ENCODE results near the gene RAB31. TPM values are rescaled to one million over a fixed set of nuclear protein-coding genes. Genes with fewer than 3 reads are reported as not detected.

Gene RAB31
- total and polyA plus RNA-seq, 5 donors from 2014 or later, result 0.78 to 5.8 (median 1.3) TPM

DNA sequence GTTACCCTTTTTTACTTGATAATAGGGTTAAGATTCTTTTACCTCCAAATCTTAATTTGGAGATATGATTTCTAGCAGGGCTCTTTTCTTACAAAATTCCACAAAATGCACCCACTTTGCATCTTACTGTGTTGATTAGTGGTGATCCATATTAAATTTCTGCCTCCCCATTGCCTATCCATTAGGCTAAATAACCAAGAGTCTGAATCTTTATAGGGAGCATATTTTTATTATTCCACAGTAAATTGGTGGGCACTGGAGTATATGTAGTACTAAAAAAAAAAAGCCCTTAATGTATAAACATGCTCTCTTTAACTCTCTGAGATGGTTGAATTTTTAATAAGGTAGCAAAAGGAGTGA is 169.5 kb downstream of the RAB31 start:
- Histone ChIP-seq H3K27me3 (ENCODE audit: control insufficient read depth, insufficient read depth, low read length) (no peaks in the 10 kb centered on the region), H3K4me3 (ENCODE audit: low read depth, low read length) (no peak overlapping the region), H3K4me1 (ENCODE audit: control insufficient read depth, insufficient read depth, low read length, poor library complexity, severe bottlenecking) (no peaks in the 10 kb centered on the region), H3K36me3 (ENCODE audit: control insufficient read depth, insufficient read depth, low read length) (no peaks in the 10 kb centered on the region), H3K9me3 (ENCODE audit: control insufficient read depth in 2 of 2, low read length in 2 of 2) (no peaks in the 10 kb centered on the region), H3K27ac (ENCODE audit: insufficient read depth, low read length, poor library complexity, severe bottlenecking) (no peak overlapping the region)
- Mint-ChIP-seq H3K4me3 (no peak overlapping the region), H3K27me3 (peaks cover 9% of the 10 kb centered on the region), H3K27ac (no peak overlapping the region), H3K4me1 (peaks cover 0 to 5% (median 0%) of the 10 kb centered on the region in 4 donors), H3K36me3 (no peaks in the 10 kb centered on the region), H3K9me3 (no peaks in the 10 kb centered on the region)
- no peak for DNase-seq
- no peak for ATAC-seq (ENCODE audit: low read depth in 2 of 2)

DNA sequence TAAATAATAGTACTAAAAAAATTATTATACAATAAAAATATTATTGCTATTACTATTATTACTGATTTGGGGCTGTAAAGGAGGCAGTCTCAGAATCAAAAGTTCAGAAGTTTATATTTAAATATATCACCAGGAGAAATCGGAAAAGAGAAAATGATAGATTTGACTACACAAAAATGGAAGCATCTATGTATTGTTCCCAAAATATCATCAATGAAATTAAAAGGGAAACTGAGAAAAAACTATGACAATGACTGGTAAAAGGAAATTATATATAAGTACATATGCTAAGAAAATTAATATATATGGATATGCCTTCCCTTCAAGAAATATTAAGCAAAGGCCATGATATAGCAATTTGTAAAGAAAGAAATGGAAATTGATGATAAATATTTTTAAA is 170.0 kb downstream of the RAB31 start:
- Histone ChIP-seq H3K4me1 (ENCODE audit: control insufficient read depth, insufficient read depth, low read length, poor library complexity, severe bottlenecking) (no peaks in the 10 kb centered on the region), H3K4me3 (ENCODE audit: low read depth, low read length) (no peak overlapping the region), H3K27ac (ENCODE audit: insufficient read depth, low read length, poor library complexity, severe bottlenecking) (no peak overlapping the region), H3K9me3 (ENCODE audit: control insufficient read depth in 2 of 2, low read length in 2 of 2) (no peaks in the 10 kb centered on the region), H3K36me3 (ENCODE audit: control insufficient read depth, insufficient read depth, low read length) (no peaks in the 10 kb centered on the region), H3K27me3 (ENCODE audit: control insufficient read depth, insufficient read depth, low read length) (no peaks in the 10 kb centered on the region)
- ATAC-seq (ENCODE audit: low read depth in 2 of 2) (no peak), DNase-seq (no peak)
- no peak overlapping the region for H3K27ac Mint-ChIP-seq
- no peak overlapping the region for H3K4me3 Mint-ChIP-seq
- no peaks in the 10 kb centered on the region for H3K9me3 Mint-ChIP-seq
- peaks cover 0 to 5% (median 0%) of the 10 kb centered on the region in 4 donors for H3K4me1 Mint-ChIP-seq
- H3K27me3 Mint-ChIP-seq, result peaks cover 9% of the 10 kb centered on the region
- no peaks in the 10 kb centered on the region for H3K36me3 Mint-ChIP-seq

DNA sequence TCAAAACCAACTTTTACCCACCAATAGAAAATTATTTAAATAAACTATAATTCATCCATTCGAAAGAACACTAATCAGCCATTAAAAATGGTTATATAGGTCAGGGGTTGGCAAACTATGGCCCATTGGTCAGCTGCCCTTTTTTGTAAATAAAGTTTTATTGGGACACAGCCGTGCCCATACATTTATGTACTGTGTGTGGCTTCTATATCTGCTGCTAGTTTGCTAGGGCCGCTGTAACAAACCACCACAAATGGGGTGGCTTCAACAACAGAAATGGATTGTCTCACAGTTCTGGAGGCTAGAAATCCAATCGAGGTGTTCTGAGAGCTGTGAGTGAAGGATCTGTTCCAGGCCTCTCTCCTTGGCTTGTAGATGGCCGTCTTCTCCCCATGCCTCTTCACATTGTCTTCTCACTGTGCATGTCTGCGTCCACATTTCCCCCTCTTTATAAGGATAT is 170.7 kb downstream of the RAB31 start:
- H3K4me1 ChIP-seq (ENCODE audit: control insufficient read depth, insufficient read depth, low read length, poor library complexity, severe bottlenecking), result no peaks in the 10 kb centered on the region
- no peak overlapping the region for H3K4me3 Mint-ChIP-seq
- peaks cover 0 to 5% (median 0%) of the 10 kb centered on the region in 4 donors for H3K4me1 Mint-ChIP-seq
- no peak overlapping the region for H3K27ac Mint-ChIP-seq
- no peak overlapping the region for H3K4me3 ChIP-seq (ENCODE audit: low read depth, low read length)
- H3K36me3 Mint-ChIP-seq, result no peaks in the 10 kb centered on the region
- H3K27ac ChIP-seq (ENCODE audit: insufficient read depth, low read length, poor library complexity, severe bottlenecking), result no peak overlapping the region
- no peaks in the 10 kb centered on the region for H3K36me3 ChIP-seq (ENCODE audit: control insufficient read depth, insufficient read depth, low read length)
- no peaks in the 10 kb centered on the region for H3K9me3 Mint-ChIP-seq
- no peaks in the 10 kb centered on the region for H3K27me3 ChIP-seq (ENCODE audit: control insufficient read depth, insufficient read depth, low read length)
- H3K9me3 ChIP-seq (ENCODE audit: control insufficient read depth in 2 of 2, low read length in 2 of 2), result no peaks in the 10 kb centered on the region
- ATAC-seq (ENCODE audit: low read depth in 2 of 2), result no peak
- no peak for DNase-seq
- peaks cover 9% of the 10 kb centered on the region for H3K27me3 Mint-ChIP-seq

DNA sequence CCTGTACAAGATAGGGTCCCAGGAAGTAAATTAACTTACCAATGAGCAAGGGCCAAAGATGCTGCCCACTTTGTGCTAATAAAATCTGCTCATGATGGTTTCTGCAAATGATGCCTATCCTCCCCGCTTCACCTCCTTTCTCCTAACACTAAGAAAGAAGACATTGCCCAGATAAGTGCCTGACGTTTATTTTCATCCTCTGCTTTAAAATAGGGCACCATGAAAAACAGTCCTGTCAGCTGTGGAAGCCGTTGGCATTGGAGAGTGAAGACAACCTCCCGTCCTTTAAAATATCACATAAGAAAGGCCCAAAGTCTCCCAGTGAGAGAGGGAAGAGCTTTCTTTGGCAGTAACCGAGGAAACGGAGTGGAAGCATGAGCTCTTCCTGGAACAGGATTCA is 176.0 kb downstream of the RAB31 start:
- H3K27ac ChIP-seq (ENCODE audit: insufficient read depth, low read length, poor library complexity, severe bottlenecking), result no peak overlapping the region
- Mint-ChIP-seq H3K9me3 (peaks cover 0 to 2% (median 0%) of the 10 kb centered on the region in 7 donors), H3K4me3 (no peak overlapping the region), H3K4me1 (no peaks in the 10 kb centered on the region), H3K27ac (no peak overlapping the region), H3K36me3 (no peaks in the 10 kb centered on the region), H3K27me3 (peaks cover 5% of the 10 kb centered on the region)
- H3K27me3 ChIP-seq (ENCODE audit: control insufficient read depth, insufficient read depth, low read length), result no peaks in the 10 kb centered on the region
- no peak for ATAC-seq (ENCODE audit: low read depth in 2 of 2)
- H3K9me3 ChIP-seq (ENCODE audit: control insufficient read depth in 2 of 2, low read length in 2 of 2), result no peaks in the 10 kb centered on the region
- DNase-seq, result no peak
- no peaks in the 10 kb centered on the region for H3K36me3 ChIP-seq (ENCODE audit: control insufficient read depth, insufficient read depth, low read length)
- no peak overlapping the region for H3K4me3 ChIP-seq (ENCODE audit: low read depth, low read length)
- no peaks in the 10 kb centered on the region for H3K4me1 ChIP-seq (ENCODE audit: control insufficient read depth, insufficient read depth, low read length, poor library complexity, severe bottlenecking)

DNA sequence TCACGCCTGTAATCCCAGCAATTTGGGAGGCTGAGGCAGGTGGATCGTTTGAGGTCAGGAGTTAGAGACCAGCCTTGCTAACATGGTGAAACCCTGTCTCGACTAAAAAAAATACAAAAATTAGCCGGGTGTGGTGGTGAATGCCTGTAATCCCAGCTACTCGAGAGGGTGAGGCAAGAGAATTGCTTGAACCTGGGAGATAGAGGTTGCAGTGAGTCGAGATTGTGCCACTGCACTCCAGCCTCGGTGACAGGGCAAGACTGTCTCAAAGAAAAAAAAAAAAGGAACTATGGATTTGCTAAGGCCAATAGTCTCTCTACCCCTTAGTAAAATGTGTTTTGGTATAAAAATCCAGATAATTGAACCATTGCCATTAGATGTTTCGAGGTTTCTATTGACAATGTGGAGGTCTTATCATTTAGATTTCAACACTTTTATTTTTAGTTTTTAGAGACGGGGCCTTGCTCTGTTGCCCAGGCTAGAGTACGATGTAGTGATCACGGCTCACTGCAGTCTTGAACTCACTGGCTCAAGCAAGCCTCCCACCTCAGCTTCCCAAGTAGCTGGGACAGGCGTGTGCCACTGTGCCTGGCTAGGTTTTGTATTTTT is 176.5 kb downstream of the RAB31 start:
- Mint-ChIP-seq H3K36me3 (no peaks in the 10 kb centered on the region), H3K9me3 (peaks cover 0 to 2% (median 0%) of the 10 kb centered on the region in 7 donors), H3K4me3 (no peak overlapping the region), H3K27me3 (peaks cover 5% of the 10 kb centered on the region), H3K27ac (no peak overlapping the region), H3K4me1 (no peaks in the 10 kb centered on the region)
- Histone ChIP-seq H3K4me3 (ENCODE audit: low read depth, low read length) (no peak overlapping the region), H3K36me3 (ENCODE audit: control insufficient read depth, insufficient read depth, low read length) (no peaks in the 10 kb centered on the region), H3K27ac (ENCODE audit: insufficient read depth, low read length, poor library complexity, severe bottlenecking) (no peak overlapping the region), H3K27me3 (ENCODE audit: control insufficient read depth, insufficient read depth, low read length) (no peaks in the 10 kb centered on the region), H3K9me3 (ENCODE audit: control insufficient read depth in 2 of 2, low read length in 2 of 2) (no peaks in the 10 kb centered on the region), H3K4me1 (ENCODE audit: control insufficient read depth, insufficient read depth, low read length, poor library complexity, severe bottlenecking) (no peaks in the 10 kb centered on the region)
- no peak for DNase-seq
- no peak for ATAC-seq (ENCODE audit: low read depth in 2 of 2)

DNA sequence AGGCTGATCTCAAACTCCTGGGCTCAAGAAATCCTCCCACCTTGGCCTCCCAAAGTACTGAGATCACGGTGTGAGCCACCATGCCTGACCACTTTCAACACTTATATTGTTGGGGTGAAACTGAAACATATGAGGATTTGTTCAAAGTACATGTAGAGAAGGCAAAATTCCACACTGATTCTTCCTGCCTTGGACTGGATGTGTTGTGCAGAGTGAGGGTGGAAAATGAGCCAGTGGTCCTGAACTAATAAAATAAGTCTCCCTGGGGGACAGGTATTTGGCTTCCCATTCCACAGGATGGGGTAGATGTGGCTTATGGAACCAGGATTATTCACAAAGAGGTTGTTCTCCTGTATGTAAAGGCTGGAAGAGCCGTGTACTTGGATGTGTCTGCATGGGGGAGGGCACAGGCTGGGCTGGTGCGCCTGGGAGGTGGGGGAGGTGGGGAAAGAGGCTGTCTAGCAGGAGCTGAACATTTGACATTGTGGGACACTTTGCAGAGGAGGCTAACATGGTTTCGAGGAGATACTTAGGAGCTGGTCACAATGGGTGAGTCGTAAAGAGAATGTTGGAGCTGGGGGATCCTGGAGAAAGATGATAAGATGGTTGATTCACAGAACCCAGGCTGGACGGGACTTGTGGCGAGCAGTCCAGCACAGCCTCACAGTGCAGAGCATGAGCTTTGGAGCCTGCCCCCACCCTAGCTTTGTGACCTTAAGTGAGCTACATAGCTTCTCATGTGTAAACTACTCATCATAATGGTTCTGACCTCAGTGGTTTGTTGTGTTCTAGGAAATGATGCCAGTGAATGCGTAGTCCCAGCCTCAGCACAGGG is 177.3 kb downstream of the RAB31 start, which contains the start of gene TXNDC2:
TSS of gene TXNDC2 (plus strand) at position 804 of the 835 bp plus-strand sequence. CDS start 708 bp downstream, outside the sequence.
- Histone ChIP-seq H3K27ac (ENCODE audit: insufficient read depth, low read length, poor library complexity, severe bottlenecking) (no peak within 1 kb of the TSS), H3K4me1 (ENCODE audit: control insufficient read depth, insufficient read depth, low read length, poor library complexity, severe bottlenecking) (no peaks in the 10 kb centered on the region), H3K36me3 (ENCODE audit: control insufficient read depth, insufficient read depth, low read length) (no peaks in the 10 kb centered on the region), H3K4me3 (ENCODE audit: low read depth, low read length) (no peak within 1 kb of the TSS), H3K27me3 (ENCODE audit: control insufficient read depth, insufficient read depth, low read length) (no peaks in the 10 kb centered on the region), H3K9me3 (ENCODE audit: control insufficient read depth in 2 of 2, low read length in 2 of 2) (no peaks in the 10 kb centered on the region)
- H3K27ac Mint-ChIP-seq, result no peak within 1 kb of the TSS
- no peaks in the 10 kb centered on the region for H3K36me3 Mint-ChIP-seq
- ATAC-seq (ENCODE audit: low read depth in 2 of 2) (no peak), DNase-seq (no peak)
- peaks cover 5% of the 10 kb centered on the region for H3K27me3 Mint-ChIP-seq
- H3K9me3 Mint-ChIP-seq, result peaks cover 0 to 2% (median 0%) of the 10 kb centered on the region in 7 donors
- H3K4me1 Mint-ChIP-seq, result no peaks in the 10 kb centered on the region
- no peak within 1 kb of the TSS for H3K4me3 Mint-ChIP-seq

DNA sequence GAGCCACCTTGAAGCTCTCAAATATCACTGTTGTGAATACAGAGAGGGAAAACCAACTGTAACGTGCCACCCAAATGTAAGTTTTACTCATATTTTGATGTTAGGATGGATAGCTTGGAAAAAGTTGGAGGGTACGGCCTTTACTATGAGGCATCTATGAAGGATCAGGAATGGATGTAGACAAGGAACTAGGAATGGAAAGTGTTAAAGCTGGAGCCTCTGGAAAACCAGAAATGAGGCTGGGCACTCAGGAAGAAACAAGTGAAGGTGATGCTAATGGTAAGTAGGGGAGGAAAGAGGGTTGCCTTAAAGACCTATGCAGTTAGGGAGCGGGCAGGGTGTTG is 177.9 kb downstream of the RAB31 start:
- no peak overlapping the region for H3K27ac ChIP-seq (ENCODE audit: insufficient read depth, low read length, poor library complexity, severe bottlenecking)
- H3K4me3 Mint-ChIP-seq, result no peak overlapping the region
- H3K36me3 ChIP-seq (ENCODE audit: control insufficient read depth, insufficient read depth, low read length), result no peaks in the 10 kb centered on the region
- H3K4me1 ChIP-seq (ENCODE audit: control insufficient read depth, insufficient read depth, low read length, poor library complexity, severe bottlenecking), result no peaks in the 10 kb centered on the region
- no peak overlapping the region for H3K27ac Mint-ChIP-seq
- no peaks in the 10 kb centered on the region for H3K36me3 Mint-ChIP-seq
- no peaks in the 10 kb centered on the region for H3K4me1 Mint-ChIP-seq
- H3K27me3 Mint-ChIP-seq, result no peaks in the 10 kb centered on the region
- no peak overlapping the region for H3K4me3 ChIP-seq (ENCODE audit: low read depth, low read length)
- H3K27me3 ChIP-seq (ENCODE audit: control insufficient read depth, insufficient read depth, low read length), result no peaks in the 10 kb centered on the region
- DNase-seq, result no peak
- H3K9me3 Mint-ChIP-seq, result peaks cover 0 to 2% (median 0%) of the 10 kb centered on the region in 7 donors
- H3K9me3 ChIP-seq (ENCODE audit: control insufficient read depth in 2 of 2, low read length in 2 of 2), result no peaks in the 10 kb centered on the region
- ATAC-seq (ENCODE audit: low read depth in 2 of 2), result no peak

DNA sequence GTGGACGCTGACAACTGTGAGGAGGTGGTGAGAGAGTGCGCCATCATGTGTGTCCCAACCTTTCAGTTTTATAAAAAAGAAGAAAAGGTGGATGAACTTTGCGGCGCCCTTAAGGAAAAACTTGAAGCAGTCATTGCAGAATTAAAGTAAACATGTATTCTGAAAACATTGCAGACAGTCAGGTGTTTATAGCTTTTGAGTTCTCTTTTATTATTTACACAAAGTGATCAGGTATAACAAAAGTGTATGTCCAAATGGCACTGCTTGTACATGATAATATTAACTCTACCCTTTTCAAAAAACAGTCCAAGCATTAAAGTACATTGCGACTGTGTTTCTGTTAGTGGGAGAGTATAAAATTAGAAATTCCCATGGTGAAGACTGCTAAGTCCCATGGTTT is 179.9 kb downstream of the RAB31 start:
- DNase-seq, result no peak
- Mint-ChIP-seq H3K4me1 (no peaks in the 10 kb centered on the region), H3K9me3 (peaks cover 0 to 2% (median 0%) of the 10 kb centered on the region in 7 donors), H3K36me3 (no peaks in the 10 kb centered on the region), H3K27ac (no peak overlapping the region), H3K27me3 (no peaks in the 10 kb centered on the region), H3K4me3 (no peak overlapping the region)
- no peaks in the 10 kb centered on the region for H3K36me3 ChIP-seq (ENCODE audit: control insufficient read depth, insufficient read depth, low read length)
- no peak for ATAC-seq (ENCODE audit: low read depth in 2 of 2)
- no peaks in the 10 kb centered on the region for H3K9me3 ChIP-seq (ENCODE audit: control insufficient read depth in 2 of 2, low read length in 2 of 2)
- H3K27me3 ChIP-seq (ENCODE audit: control insufficient read depth, insufficient read depth, low read length), result no peaks in the 10 kb centered on the region
- H3K27ac ChIP-seq (ENCODE audit: insufficient read depth, low read length, poor library complexity, severe bottlenecking), result no peak overlapping the region
- no peak overlapping the region for H3K4me3 ChIP-seq (ENCODE audit: low read depth, low read length)
- no peaks in the 10 kb centered on the region for H3K4me1 ChIP-seq (ENCODE audit: control insufficient read depth, insufficient read depth, low read length, poor library complexity, severe bottlenecking)
